A172 (cell line): Measurements from ENCODE around the gene PEX3. TPM values are rescaled to one million over a fixed set of nuclear protein-coding genes. Genes with fewer than 3 reads are reported as not detected.
"Not testable (repeated sequence)": the region's sequence is repeated elsewhere in the genome, so short reads cannot be mapped to it uniquely, and the experiment has no call there.

Source experiments
- DNase-seq: peaks from one replicate; pipeline ENCODE4 v3.0.0-alpha.2; 2015; ENCODE audit warnings: low spot score
- total RNA-seq: library from RNA; depleted of rRNA; stranded (reverse); fragments of >200 nt; shearing (Covaris generic); gene quantifications from 2 replicates; pipeline ENCODE4 v1.2.3, GENCODE V29; 2014

The PEX3 gene
- total RNA-seq, 1 experiment from 2014 or later, result 24.7 TPM

GRCh38 chr6:143447865-143448264, 2.7 kb upstream of the PEX3 start:
- DNase-seq, result not testable (repeated sequence)

DNA sequence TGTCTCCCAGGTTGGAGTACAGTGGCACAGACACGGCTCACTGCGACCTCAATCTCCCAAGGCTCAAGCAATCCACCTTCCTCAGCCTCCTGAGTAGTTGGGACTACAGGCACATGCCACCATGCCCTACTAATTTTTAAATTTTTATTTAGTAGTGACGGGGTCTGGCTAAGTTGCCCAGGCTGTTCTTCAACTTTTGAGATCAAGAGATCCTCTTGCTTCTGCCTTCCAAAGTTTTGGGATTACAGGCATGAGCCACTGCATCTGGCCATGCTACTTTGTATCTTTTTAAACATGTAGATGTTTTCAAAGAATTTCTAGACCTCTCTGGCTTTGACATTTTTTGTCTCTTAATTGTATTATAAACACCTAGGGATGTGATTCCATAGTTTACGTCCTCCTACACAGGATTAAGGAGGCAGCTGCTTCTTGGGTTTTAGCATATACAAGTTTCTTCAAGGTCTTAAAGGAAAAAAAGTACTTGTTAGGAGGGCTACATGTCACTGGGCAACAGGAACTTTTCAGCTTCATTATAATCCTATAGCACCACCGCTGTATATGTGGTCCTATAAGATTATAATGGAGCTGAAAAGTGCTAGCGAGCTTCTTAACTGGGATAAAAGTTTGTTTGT, 1.4 kb upstream of the PEX3 start:
- no peak for DNase-seq

DNA sequence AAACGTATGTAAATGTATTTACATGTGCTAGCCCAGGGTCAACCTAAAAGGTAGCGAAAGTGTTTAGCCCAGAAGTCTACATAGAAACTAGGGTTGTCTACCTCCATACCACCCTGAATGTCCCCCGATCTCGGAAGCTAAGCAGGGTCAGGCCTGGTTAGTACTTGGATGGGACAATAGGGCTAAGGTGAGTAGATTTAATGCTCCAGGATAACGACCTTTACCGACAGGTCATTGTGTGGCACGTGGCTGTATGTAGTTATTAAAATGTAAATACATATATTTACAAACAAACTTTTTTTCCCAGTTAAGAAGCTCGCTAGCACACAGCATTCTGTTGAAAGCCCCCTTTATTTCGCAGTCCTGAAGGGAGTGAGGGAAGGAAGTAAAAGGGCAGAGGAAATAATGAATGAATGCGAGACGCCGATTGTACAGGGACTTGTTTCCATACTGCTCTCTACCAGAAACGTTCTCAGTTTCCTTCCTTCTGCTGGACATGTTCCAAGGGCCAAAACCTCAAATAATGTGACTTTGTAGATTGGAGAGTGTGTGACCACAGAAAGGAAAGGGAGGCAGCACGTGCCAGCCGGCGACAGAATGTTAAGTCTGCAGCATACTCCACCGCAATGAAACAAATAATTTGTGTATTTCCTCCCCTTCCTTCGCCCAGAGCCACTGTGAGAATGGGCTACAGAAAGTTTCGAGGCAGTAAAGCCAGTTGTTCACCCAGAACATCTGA, 722 bp upstream of the PEX3 start:
- DNase-seq, result peak; percentile 11

DNA sequence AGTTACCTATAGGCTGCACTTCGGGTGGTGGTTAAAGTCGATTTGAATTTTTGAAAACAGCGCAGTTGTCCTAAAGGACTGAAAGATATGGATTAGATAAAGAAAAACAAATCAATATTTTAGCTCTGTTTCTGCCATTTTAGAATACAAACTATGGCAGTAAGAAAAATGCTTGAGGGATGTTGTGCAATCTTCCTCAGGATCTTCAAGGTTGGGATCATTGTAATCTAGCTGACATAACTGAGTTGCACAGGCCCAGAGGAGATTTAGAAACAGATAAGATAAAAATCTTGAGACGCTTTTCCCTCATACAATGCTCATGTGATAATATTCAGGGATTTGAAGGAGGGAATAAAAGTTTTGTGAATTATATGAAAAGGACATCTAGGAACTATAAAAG, 926 bp downstream of the PEX3 start:
- DNase-seq, result no peak

GRCh38 chr6:143457563-143458359, 7.2 kb downstream of the PEX3 start:
- no peak for DNase-seq

GRCh38 chr6:143465546-143465945, 14.9 kb downstream of the PEX3 start:
- no peak for DNase-seq

- no peak for DNase-seq
These were observed 17.4 kb downstream of the PEX3 start for GRCh38 chr6:143468026-143468425.

GRCh38 chr6:143468823-143469222, 18.2 kb downstream of the PEX3 start:
- DNase-seq, result not testable (repeated sequence)

GRCh38 chr6:143471822-143472221, 21.2 kb downstream of the PEX3 start:
- DNase-seq, result no peak

DNA sequence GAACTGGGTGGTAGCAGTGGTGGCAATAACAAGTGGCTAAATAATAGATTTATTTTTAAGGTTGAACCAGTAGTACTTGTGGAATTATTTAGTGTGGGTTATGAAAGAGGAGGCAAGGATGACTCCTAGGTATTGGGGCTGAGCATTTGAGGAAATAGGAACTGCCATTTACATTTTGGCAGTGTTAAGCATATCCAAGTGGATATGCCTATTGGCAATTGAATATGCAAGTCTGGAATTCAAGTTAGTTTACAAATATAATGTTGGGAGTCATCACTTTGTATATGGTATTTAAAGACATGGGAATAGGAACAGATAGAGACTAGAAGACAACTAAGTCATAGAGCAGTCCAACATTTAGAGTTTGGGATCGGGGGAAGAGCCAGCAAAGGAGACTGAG, 25.9 kb downstream of the PEX3 start:
- DNase-seq, result no peak

DNA sequence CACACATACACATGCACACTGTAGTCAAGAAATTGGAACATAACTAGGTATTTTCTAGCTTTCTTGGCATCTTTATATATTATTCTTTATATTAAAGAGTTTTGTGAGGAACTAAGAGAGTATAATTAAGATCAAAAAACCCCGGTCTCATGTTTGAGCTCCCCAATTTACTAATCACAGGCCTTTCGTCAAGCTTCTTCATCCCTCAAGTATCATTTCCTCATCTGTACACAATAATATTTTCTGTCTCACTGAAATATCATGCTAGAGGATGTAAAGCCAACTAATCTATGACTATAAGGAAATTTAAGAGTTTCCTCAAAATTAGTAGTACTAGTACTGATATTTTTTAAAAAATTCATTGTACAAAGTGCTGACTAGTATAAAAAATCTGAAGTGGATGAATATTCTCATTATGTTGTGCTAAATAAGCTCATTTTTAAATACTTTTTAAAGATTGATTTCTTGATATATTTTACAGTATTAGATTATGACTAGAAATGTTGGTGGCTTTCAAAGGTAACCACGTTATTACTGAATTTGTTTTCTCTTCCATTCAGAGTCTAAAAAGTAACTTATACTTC, 28.0 kb downstream of the PEX3 start:
- no peak for DNase-seq

GRCh38 chr6:143482593-143482992, 32.0 kb downstream of the PEX3 start:
- DNase-seq, result no peak

DNA sequence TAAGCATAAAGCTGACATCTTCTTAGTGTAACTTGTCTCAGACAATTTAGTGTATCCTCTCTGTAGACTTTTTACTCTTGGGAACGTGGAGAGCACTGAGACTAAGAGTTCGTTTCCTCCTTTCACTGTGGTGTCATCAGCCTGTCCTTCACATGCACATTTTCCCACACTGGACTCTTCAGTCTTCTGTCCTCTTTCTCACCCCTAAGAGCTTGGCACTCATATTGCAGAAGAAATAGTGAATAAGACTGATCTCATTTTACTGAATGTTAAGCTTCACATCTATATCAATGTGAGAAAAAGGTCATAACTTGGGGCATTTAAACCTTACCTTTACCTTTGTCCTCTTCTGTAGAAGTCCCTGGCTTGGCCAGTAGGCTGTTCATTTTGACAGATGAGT, 35.4 kb downstream of the PEX3 start:
- DNase-seq, result no peak

GRCh38 chr6:143486752-143487151, 36.1 kb downstream of the PEX3 start:
- DNase-seq, result no peak

DNA sequence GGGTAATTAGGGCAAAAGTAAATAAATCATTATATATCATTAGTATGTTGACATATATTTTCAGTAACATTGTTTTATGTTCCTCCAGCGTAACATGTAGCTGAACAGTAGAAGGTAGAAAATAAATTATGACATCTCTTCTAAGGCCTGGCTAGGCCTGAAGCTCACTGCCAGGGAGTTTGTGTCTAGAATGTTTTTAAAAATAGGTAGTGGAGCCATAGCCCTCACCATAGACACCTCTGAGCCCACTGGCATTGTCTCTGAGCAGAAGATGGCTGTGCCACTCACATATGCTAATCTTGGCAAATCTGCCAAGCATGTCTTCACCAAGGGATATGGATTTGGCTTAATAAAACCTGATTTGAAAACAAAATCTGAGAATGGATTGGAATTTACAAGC, 39.6 kb downstream of the PEX3 start:
- no peak for DNase-seq

DNA sequence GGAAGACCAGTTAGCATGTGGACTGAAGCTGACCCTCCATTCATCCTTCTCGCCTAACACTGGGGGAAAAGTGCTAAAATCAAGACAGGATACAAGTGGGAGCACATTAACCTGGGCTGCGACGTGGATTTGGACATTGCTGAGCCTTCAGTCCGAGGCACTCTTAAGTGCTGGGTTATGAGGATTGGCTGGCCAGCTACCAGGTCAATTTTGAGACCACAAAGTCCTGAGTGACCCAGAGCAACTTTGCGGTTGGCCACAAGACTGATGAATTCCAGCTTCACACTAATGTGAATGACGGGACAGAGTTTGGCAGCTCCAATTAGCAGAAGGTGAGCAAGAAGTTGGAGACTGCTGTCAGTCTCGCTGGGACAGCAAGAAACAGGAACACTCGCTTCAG, 40.2 kb downstream of the PEX3 start:
- no peak for DNase-seq

DNA sequence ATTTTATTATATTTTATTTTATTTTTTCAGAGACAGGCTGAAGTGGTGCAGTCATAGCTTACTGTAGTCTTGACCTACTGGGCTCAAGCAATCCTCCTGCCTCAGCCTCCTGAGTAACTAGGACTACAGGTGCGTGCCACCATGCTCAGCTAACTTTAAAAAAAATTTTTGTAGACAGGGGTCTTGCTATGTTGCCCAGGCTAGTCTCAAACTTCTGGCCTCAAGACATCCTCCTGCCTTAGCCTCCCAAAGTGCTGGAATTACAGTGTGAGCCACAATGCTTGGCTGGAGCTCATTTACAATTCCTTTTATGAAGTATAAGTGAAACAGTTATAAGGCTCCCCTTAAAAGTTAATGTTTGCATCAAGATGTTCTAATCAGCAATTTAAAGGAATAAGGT, 46.4 kb downstream of the PEX3 start:
- DNase-seq, result no peak

GRCh38 chr6:143498428-143498827, 47.8 kb downstream of the PEX3 start:
- DNase-seq, result no peak

GRCh38 chr6:143501851-143502250, 51.2 kb downstream of the PEX3 start:
- DNase-seq, result no peak

DNA sequence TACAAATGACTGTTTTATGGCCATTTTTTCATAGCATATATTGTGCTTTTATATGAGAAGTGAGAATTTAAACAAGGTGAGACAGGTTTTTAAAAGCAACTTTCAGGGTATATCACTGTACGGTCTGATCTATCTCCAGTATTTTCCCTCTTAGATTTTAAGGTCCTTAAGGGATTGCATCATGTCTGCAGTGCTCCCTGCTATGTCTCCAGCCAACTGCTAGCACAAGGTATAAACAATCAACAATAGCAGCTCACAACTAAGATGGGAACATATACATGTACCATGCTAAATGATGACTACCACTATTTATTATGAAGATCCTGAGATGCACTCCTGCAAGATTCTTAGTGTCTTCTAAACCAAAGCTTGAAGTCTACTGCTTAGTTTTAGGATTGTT, 53.8 kb downstream of the PEX3 start:
- DNase-seq, result no peak

DNA sequence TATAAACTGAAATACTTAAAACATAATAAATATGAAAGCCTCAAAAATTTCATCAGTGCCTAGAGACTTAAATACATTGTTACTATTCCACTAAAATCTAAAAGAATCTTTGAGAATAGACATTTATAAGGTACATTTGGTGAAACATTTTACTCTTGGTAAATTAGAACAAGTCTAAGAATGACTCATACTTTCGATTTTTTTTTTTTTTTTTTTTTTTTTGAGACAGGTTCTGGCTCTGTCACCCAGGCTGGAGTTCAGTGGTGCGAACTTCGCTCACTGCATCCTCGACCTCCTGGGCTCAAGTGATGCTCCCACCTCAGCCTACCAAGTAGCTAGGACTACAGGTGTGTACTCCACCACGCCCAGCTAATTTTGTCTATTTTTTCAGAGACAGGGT, 54.5 kb downstream of the PEX3 start:
- no peak for DNase-seq

GRCh38 chr6:143505537-143505936, 54.9 kb downstream of the PEX3 start:
- DNase-seq, result no peak

DNA sequence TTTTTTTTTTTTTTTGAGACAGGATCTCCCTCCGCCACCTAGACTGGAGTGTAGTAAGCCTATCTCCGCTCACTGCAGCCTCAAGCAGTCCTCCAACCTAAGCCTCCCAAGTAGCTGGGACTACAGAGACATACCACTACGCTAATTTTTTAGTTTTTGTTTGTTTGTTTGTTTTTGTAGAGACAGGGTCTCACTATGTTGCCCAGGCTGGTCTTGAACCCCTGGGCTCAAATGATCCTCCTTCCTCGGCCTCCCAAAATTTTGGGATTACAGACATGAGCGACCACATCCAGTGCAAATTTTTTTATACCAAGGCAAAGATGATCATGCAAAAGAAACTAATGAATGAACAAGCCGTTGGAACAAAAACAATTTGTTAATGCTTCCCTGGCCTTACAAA, 55.6 kb downstream of the PEX3 start:
- no peak for DNase-seq
